Left ventricle myocardium inferior (tissue), 1 donor: ENCODE data around the gene NLRC3. TPM values are rescaled to one million over a fixed set of nuclear protein-coding genes. Genes with fewer than 3 reads are reported as not detected.

Experiments
- DNase-seq: peaks from one replicate; pipeline ENCODE4 v3.0.0-alpha.2; 2020
- H3K27ac ChIP-seq: fragments of 200-600 bp; replicated peaks from 2 replicates; pipeline ENCODE4 v1.8.0; 2021
- H3K27me3 ChIP-seq: fragments of 200-600 bp; 2 replicates; pipeline ENCODE4 v1.8.0; 2021; ENCODE audit warnings: low read depth
- H3K36me3 ChIP-seq: fragments of 200-600 bp; 2 replicates; pipeline ENCODE4 v1.8.0; 2021
- H3K4me1 ChIP-seq: fragments of 200-600 bp; 2 replicates; pipeline ENCODE4 v1.8.0; 2021
- H3K4me3 ChIP-seq: fragments of 200-600 bp; 2 replicates; pipeline ENCODE4 v1.8.0; 2021; ENCODE audit warnings: mild to moderate bottlenecking, moderate library complexity
- H3K9me3 ChIP-seq: fragments of 200-600 bp; replicated peaks from 2 replicates; pipeline ENCODE4 v1.8.0; 2021
- CTCF ChIP-seq: fragments of 200-600 bp; IDR thresholded peaks from 2 replicates; pipeline ENCODE4 v1.8.0; 2021; ENCODE audit warnings: antibody characterized with exemption, mild to moderate bottlenecking, borderline replicate concordance
- intact Hi-C: fragments of 100-400 bp; cut with micrococcal nuclease; formaldehyde crosslinking; loops from one replicate; pipeline ENCODE4 v1.11.0; 2022
- total RNA-seq: library from RNA; stranded (reverse); fragmentation: NEBNext Ultra II Directional; extraction: Animal tissue kit (Norgen Biotek cat#: 25700); gene quantifications from one replicate; pipeline ENCODE4 v1.2.1, GENCODE V29; 2021
- donor health status: DM: no; HTN: yes; CAD: no; lungs with severe emphysema.

NLRC3 gene
- total RNA-seq, 1 donor from 2014 or later: 0.93 TPM

GRCh38 chr16:3592559-3592958, 15.4 kb upstream of the NLRC3 start:
- Histone ChIP-seq H3K4me3 (no peak overlapping the region), H3K4me1 (peaks cover 24% of the 10 kb centered on the region), H3K9me3 (no peaks in the 10 kb centered on the region), H3K36me3 (peaks cover 15% of the 10 kb centered on the region), H3K27ac (peak overlapping the region; percentile 82), H3K27me3 (no peaks in the 10 kb centered on the region)
- intact Hi-C loops: no loop called here
- TF ChIP-seq CTCF: no peak
- DNase-seq: peak; percentile 36

- peak overlapping the region; percentile 82 for H3K27ac ChIP-seq
- H3K4me1 ChIP-seq: peaks cover 24% of the 10 kb centered on the region
- H3K36me3 ChIP-seq: peaks cover 15% of the 10 kb centered on the region
- H3K4me3 ChIP-seq: no peak overlapping the region
- no peak for TF ChIP-seq CTCF
- no peak for DNase-seq
- H3K9me3 ChIP-seq: no peaks in the 10 kb centered on the region
- no peaks in the 10 kb centered on the region for H3K27me3 ChIP-seq
- intact Hi-C loops: no loop called here
Measured at GRCh38 chr16:3591991-3592390, 14.8 kb upstream of the NLRC3 start.

- peaks cover 24% of the 10 kb centered on the region for H3K4me1 ChIP-seq
- H3K36me3 ChIP-seq: peaks cover 15% of the 10 kb centered on the region
- no peaks in the 10 kb centered on the region for H3K27me3 ChIP-seq
- TF ChIP-seq CTCF: no peak
- DNase-seq: no peak
- intact Hi-C loops: no loop called here
- no peak overlapping the region for H3K4me3 ChIP-seq
- peak overlapping the region; percentile 82 for H3K27ac ChIP-seq
- H3K9me3 ChIP-seq: no peaks in the 10 kb centered on the region
Measured at GRCh38 chr16:3591436-3591803, 14.2 kb upstream of the NLRC3 start.

- intact Hi-C loops: no loop called here
- peaks cover 15% of the 10 kb centered on the region for H3K36me3 ChIP-seq
- no peak for DNase-seq
- H3K27ac ChIP-seq: peak overlapping the region; percentile 82
- no peaks in the 10 kb centered on the region for H3K9me3 ChIP-seq
- H3K4me3 ChIP-seq: no peak overlapping the region
- no peaks in the 10 kb centered on the region for H3K27me3 ChIP-seq
- H3K4me1 ChIP-seq: peaks cover 24% of the 10 kb centered on the region
- no peak for TF ChIP-seq CTCF
Measured at GRCh38 chr16:3590736-3591435, 13.7 kb upstream of the NLRC3 start.

GRCh38 chr16:3589991-3590701, 12.9 kb upstream of the NLRC3 start:
- H3K27me3 ChIP-seq: no peaks in the 10 kb centered on the region
- H3K36me3 ChIP-seq: peaks cover 12% of the 10 kb centered on the region
- no peak for TF ChIP-seq CTCF
- intact Hi-C loops: no loop called here
- no peaks in the 10 kb centered on the region for H3K9me3 ChIP-seq
- DNase-seq: no peak
- peaks cover 24% of the 10 kb centered on the region for H3K4me1 ChIP-seq
- H3K27ac ChIP-seq: no peak overlapping the region
- no peak overlapping the region for H3K4me3 ChIP-seq
